Peyer's patch (tissue), 4 donors: ENCODE results near the gene FAM118A. TPM values are rescaled to one million over a fixed set of nuclear protein-coding genes. Genes with fewer than 3 reads are reported as not detected.
"Not testable (repeated sequence)": the region's sequence is repeated elsewhere in the genome, so short reads cannot be mapped to it uniquely, and the experiment has no call there.

Experiments used
- DNase-seq, 3 donors: peaks; one replicate each; pipeline ENCODE4 v3.0.0-alpha.2; 2017 to 2019
- H3K27ac ChIP-seq, 4 donors: fragments of 200-600 bp; sonication (generic); one replicate each; pipeline ENCODE4 v1.5.1; 2016 to 2019
- H3K27me3 ChIP-seq, 2 donors: fragments of 200-600 bp; sonication (generic); one replicate each; pipeline ENCODE4 v1.5.1; 2019
- H3K36me3 ChIP-seq, 3 donors: fragments of 200-600 bp; sonication (generic); one replicate each; pipeline ENCODE4 v1.5.1; 2016 to 2019
- H3K4me1 ChIP-seq, 4 donors: fragments of 200-600 bp; sonication (generic); one replicate each; pipeline ENCODE4 v1.5.1; 2016 to 2019
- H3K4me3 ChIP-seq, 4 donors: fragments of 200-600 bp; sonication (generic); 1 replicate in 3 of 4; 2 replicates in 1 of 4; pipeline ENCODE4 v1.5.1; 2016 to 2019; ENCODE audit warnings: mild to moderate bottlenecking in 1 of 4
- H3K9me3 ChIP-seq, 4 donors: fragments of 200-600 bp; sonication (generic); one replicate each; pipeline ENCODE4 v1.5.1; 2016 to 2019; ENCODE audit warnings: mild to moderate bottlenecking in 1 of 4
- CTCF ChIP-seq, 6 experiments: fragments of 450-650 bp in 4 of 6; fragments of 200-600 bp in 2 of 6; sonication (generic) in 1 of 6; IDR thresholded peaks; one replicate each; pipeline ENCODE4 v1.5.1; 2017 to 2019; ENCODE audit warnings: antibody characterized with exemption in 6 of 6, mild to moderate bottlenecking in 3 of 6, moderate library complexity in 1 of 6
- POLR2A ChIP-seq, 2 donors: fragments of 450-650 bp; IDR thresholded peaks; one replicate each; pipeline ENCODE4 v1.5.1; 2017; ENCODE audit warnings: antibody characterized with exemption in 2 of 2, mild to moderate bottlenecking in 2 of 2, moderate library complexity in 2 of 2
- total RNA-seq, 4 donors: library from RNA; depleted of rRNA; stranded (reverse); fragments of >200 nt; gene quantifications; one replicate each; pipeline ENCODE4 v1.1.0, GENCODE V29; 2016

FAM118A gene
- total RNA-seq, 4 donors from 2014 or later: 46.4 to 1,083 (median 189) TPM

GRCh38 chr22:45319324-45319685, 9.6 kb downstream of the FAM118A start:
- Histone ChIP-seq H3K27me3 (no peaks in the 10 kb centered on the region), H3K4me3 (no peak overlapping the region), H3K9me3 (no peaks in the 10 kb centered on the region), H3K4me1 (peaks cover 0 to 35% (median 10%) of the 10 kb centered on the region in 4 donors), H3K36me3 (peaks cover 0 to 26% (median 0%) of the 10 kb centered on the region in 3 donors), H3K27ac (peak overlapping the region; percentile 75 to 86 (median 77))
- TF ChIP-seq POLR2A (IDR thresholded peaks at IDR 0.05) (no peak), CTCF (IDR thresholded peaks at IDR 0.05) (no peak)
- DNase-seq: no peak

- Histone ChIP-seq H3K27ac (peak overlapping the region; percentile 48 to 78 (median 76)), H3K27me3 (no peaks in the 10 kb centered on the region), H3K4me3 (no peak overlapping the region), H3K9me3 (no peaks in the 10 kb centered on the region), H3K4me1 (peaks cover 0 to 31% (median 10%) of the 10 kb centered on the region in 4 donors), H3K36me3 (peaks cover 0 to 35% (median 0%) of the 10 kb centered on the region in 3 donors)
- TF ChIP-seq CTCF (IDR thresholded peaks at IDR 0.05) (no peak), POLR2A (IDR thresholded peaks at IDR 0.05) (no peak)
- no peak for DNase-seq
Observed at GRCh38 chr22:45320357-45320976, 10.7 kb downstream of the FAM118A start.

- DNase-seq: no peak
- peaks cover 0 to 30% (median 10%) of the 10 kb centered on the region in 4 donors for H3K4me1 ChIP-seq
- peaks cover 0 to 41% (median 0%) of the 10 kb centered on the region in 3 donors for H3K36me3 ChIP-seq
- peak overlapping the region in 1 of 4 donors; percentile 9 for H3K27ac ChIP-seq
- H3K27me3 ChIP-seq: no peaks in the 10 kb centered on the region
- H3K9me3 ChIP-seq: no peaks in the 10 kb centered on the region
- TF ChIP-seq POLR2A (IDR thresholded peaks at IDR 0.05): no peak
- H3K4me3 ChIP-seq: no peak overlapping the region
Observed at GRCh38 chr22:45321827-45322226, 12.1 kb downstream of the FAM118A start.

GRCh38 chr22:45322873-45323525, 13.3 kb downstream of the FAM118A start:
- Histone ChIP-seq H3K27me3 (no peaks in the 10 kb centered on the region), H3K4me1 (peaks cover 0 to 18% (median 8%) of the 10 kb centered on the region in 4 donors), H3K4me3 (no peak overlapping the region), H3K36me3 (peaks cover 0 to 51% (median 0%) of the 10 kb centered on the region in 3 donors), H3K9me3 (no peaks in the 10 kb centered on the region), H3K27ac (no peak overlapping the region)
- no peak for DNase-seq
- TF ChIP-seq CTCF (IDR thresholded peaks at IDR 0.05) (no peak), POLR2A (IDR thresholded peaks at IDR 0.05) (no peak)

GRCh38 chr22:45323695-45324094, 14.0 kb downstream of the FAM118A start:
- H3K9me3 ChIP-seq: no peaks in the 10 kb centered on the region
- H3K27ac ChIP-seq: no peak overlapping the region
- peaks cover 0 to 51% (median 0%) of the 10 kb centered on the region in 3 donors for H3K36me3 ChIP-seq
- no peaks in the 10 kb centered on the region for H3K27me3 ChIP-seq
- peaks cover 0 to 15% (median 7%) of the 10 kb centered on the region in 4 donors for H3K4me1 ChIP-seq
- TF ChIP-seq POLR2A (IDR thresholded peaks at IDR 0.05) (no peak), CTCF (IDR thresholded peaks at IDR 0.05) (no peak)
- no peak overlapping the region for H3K4me3 ChIP-seq
- no peak for DNase-seq

GRCh38 chr22:45324311-45324711, 14.6 kb downstream of the FAM118A start:
- H3K4me3 ChIP-seq: no peak overlapping the region
- H3K27me3 ChIP-seq: no peaks in the 10 kb centered on the region
- H3K36me3 ChIP-seq: peaks cover 0 to 51% (median 0%) of the 10 kb centered on the region in 3 donors
- peaks cover 0 to 12% (median 4%) of the 10 kb centered on the region in 4 donors for H3K4me1 ChIP-seq
- H3K27ac ChIP-seq: no peak overlapping the region
- no peak for TF ChIP-seq CTCF (IDR thresholded peaks at IDR 0.05)
- no peak for TF ChIP-seq POLR2A (IDR thresholded peaks at IDR 0.05)
- no peaks in the 10 kb centered on the region for H3K9me3 ChIP-seq
- DNase-seq: no peak

GRCh38 chr22:45328261-45328660, 18.5 kb downstream of the FAM118A start:
- H3K27me3 ChIP-seq, DNase-seq, H3K4me1 ChIP-seq, H3K4me3 ChIP-seq, H3K9me3 ChIP-seq, H3K27ac ChIP-seq: not testable (repeated sequence)
- peaks cover 0 to 67% (median 0%) of the 10 kb centered on the region in 3 donors for H3K36me3 ChIP-seq
